ENCODE data around the gene CDC42SE1.

Gene CDC42SE1

GRCh38 chr1:151006327-151007052 lies 52.9 kb downstream of the CDC42SE1 start, which contains the start of gene MINDY1:
Gene MINDY1, minus strand, starts transcription at chr1:151006902. Its CDS starts 4,285 bp downstream, at chr1:151002617.
- no peak for TF ChIP-seq TAF1 (IDR thresholded peaks at IDR 0.05; ENCODE audit: borderline replicate concordance, insufficient read depth, low read length)
- TF ChIP-seq POLR2AphosphoS5 (IDR thresholded peaks at IDR 0.05; ENCODE audit: low read depth, low read length): peak; percentile 56; the same call in 1 of the 2 replicates
- no peak for TF ChIP-seq FOXP2 (optimal IDR thresholded peaks at IDR 0.05; ENCODE audit: borderline replicate concordance, extremely low read depth, extremely low read length, insufficient read depth)
- peak; percentile 48 to 81; a peak in 2 of 4 replicates for TF ChIP-seq REST (IDR thresholded peaks at IDR 0.05; ENCODE audit: insufficient read depth in 1 of 2, low read depth in 2 of 2, low read length in 2 of 2)
- no peak for TF ChIP-seq SIN3A (IDR thresholded peaks at IDR 0.05; ENCODE audit: borderline replicate concordance, insufficient read depth, low read length)

GRCh38 chr1:151005729-151006319 lies 53.6 kb downstream of the CDC42SE1 start:
- TF ChIP-seq FOXP2 (optimal IDR thresholded peaks at IDR 0.05; ENCODE audit: borderline replicate concordance, extremely low read depth, extremely low read length, insufficient read depth) (no peak), POLR2AphosphoS5 (IDR thresholded peaks at IDR 0.05; ENCODE audit: low read depth, low read length) (no peak), TAF1 (IDR thresholded peaks at IDR 0.05; ENCODE audit: borderline replicate concordance, insufficient read depth, low read length) (no peak), SIN3A (IDR thresholded peaks at IDR 0.05; ENCODE audit: borderline replicate concordance, insufficient read depth, low read length) (no peak), REST (IDR thresholded peaks at IDR 0.05; ENCODE audit: insufficient read depth in 1 of 2, low read depth in 2 of 2, low read length in 2 of 2) (no peak)

- TF ChIP-seq SIN3A (IDR thresholded peaks at IDR 0.05; ENCODE audit: borderline replicate concordance, insufficient read depth, low read length) (no peak), POLR2AphosphoS5 (IDR thresholded peaks at IDR 0.05; ENCODE audit: low read depth, low read length) (no peak)
These were observed 56.2 kb downstream of the CDC42SE1 start for GRCh38 chr1:151003180-151003579.

DNA sequence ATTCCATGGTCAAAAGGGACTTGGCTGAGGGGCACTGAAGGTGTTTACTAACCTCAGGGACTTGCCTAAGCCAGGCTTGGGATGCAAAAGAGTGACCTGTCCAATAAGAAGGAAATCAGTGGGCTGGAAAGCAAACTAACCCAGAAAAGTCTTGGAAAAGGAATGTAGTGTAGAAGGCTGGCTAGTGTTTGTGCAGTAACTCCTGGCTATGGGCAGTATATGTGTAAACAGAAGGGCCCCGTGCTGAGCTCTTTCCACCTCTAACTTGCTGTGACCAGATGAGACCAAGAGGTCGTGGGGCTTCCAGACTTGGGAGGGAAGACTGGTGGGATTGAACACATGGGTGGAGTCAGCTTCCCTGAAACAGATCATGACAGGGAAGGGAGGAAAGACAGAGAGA lies 56.8 kb downstream of the CDC42SE1 start:
- no peak for TF ChIP-seq SIN3A (IDR thresholded peaks at IDR 0.05; ENCODE audit: borderline replicate concordance, insufficient read depth, low read length)
- no peak for TF ChIP-seq TAF1 (IDR thresholded peaks at IDR 0.05; ENCODE audit: borderline replicate concordance, insufficient read depth, low read length)
- TF ChIP-seq POLR2AphosphoS5 (IDR thresholded peaks at IDR 0.05; ENCODE audit: low read depth, low read length): no peak
- no peak for TF ChIP-seq FOXP2 (optimal IDR thresholded peaks at IDR 0.05; ENCODE audit: borderline replicate concordance, extremely low read depth, extremely low read length, insufficient read depth)

- TF ChIP-seq REST (IDR thresholded peaks at IDR 0.05; ENCODE audit: insufficient read depth in 1 of 2, low read depth in 2 of 2, low read length in 2 of 2) (no peak), POLR2AphosphoS5 (IDR thresholded peaks at IDR 0.05; ENCODE audit: low read depth, low read length) (no peak), SIN3A (IDR thresholded peaks at IDR 0.05; ENCODE audit: borderline replicate concordance, insufficient read depth, low read length) (no peak), TAF1 (IDR thresholded peaks at IDR 0.05; ENCODE audit: borderline replicate concordance, insufficient read depth, low read length) (no peak), FOXP2 (optimal IDR thresholded peaks at IDR 0.05; ENCODE audit: borderline replicate concordance, extremely low read depth, extremely low read length, insufficient read depth) (no peak)
These were observed 57.4 kb downstream of the CDC42SE1 start for GRCh38 chr1:151002051-151002450.

DNA sequence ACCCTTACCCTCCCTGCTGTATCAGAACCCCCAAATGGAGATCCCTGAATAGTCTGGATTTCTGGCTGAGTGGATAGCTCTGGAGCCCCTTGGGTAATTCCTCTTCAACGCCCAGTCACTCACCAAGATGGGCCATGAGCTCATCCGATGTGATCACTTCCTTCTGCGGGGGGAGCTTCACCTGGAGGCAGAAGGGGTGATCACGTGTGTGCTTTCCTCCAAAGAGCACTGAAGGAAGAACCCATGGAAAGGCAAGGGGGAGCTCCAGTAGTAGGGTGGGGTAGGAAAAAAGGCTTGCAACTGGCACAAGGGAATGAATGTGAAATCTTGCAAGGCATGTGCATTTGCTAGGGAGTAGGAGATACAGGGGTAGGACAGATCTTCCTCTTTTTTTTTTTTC lies 57.8 kb downstream of the CDC42SE1 start:
- no peak for TF ChIP-seq FOXP2 (optimal IDR thresholded peaks at IDR 0.05; ENCODE audit: borderline replicate concordance, extremely low read depth, extremely low read length, insufficient read depth)

All from PFSK-1 (cell line).